ENCODE measurements around the gene ERAP2. TPM values are rescaled to one million over a fixed set of nuclear protein-coding genes. Genes with fewer than 3 reads are reported as not detected.

The ERAP2 gene
- polyA plus RNA-seq, 1 donor (not counting 4 experiments of a cell fraction or from before 2014, with no cell fraction given) = 41.0 TPM

DNA sequence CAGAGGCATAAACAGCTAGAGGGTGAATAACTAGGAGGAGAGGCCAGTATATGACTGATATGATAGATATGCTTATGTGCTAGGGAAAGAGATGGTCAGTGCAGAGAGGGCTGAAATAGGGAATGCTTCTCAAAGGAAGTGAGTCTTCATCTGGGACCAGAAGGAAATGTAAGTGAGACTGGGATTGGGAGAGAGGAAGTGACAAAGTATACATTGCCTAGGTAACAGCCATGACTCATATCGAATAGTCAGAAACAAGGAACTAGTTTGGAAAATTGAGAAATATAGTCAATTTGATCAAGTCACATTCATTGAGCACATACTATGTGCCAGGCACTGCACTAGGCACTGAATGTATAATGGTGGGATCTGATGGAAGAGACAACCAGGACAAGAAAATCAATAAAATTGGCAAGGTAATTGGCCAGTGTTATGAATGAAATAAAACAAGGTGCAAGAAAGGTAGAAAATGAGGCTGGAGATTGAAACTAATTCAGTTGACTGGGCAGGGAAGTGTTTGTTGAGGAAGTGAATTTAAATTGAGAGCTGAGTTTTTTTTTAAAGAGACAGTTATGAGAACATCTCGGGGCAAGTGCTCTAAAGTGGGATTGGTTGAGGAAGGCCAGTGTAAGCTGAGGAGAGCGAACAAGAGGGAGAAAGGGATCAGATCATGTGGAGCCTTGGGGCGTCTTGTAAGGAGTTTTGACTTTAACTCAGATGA is 4.3 kb downstream of the ERAP2 start:
- Histone ChIP-seq H3K4me2 (ENCODE audit: control insufficient read depth, extremely low read depth, insufficient read depth, low read depth, low read length) (peak overlapping the region; percentile 36), H2AFZ (ENCODE audit: control insufficient read depth, low read length) (no peak overlapping the region), H3K27me3 (ENCODE audit: control insufficient read depth, extremely low read depth, insufficient read depth, low read length) (no peaks in the 10 kb centered on the region), H3K4me1 (ENCODE audit: control insufficient read depth, extremely low read depth, insufficient read depth, low read length) (peaks cover 34% of the 10 kb centered on the region), H3K79me2 (ENCODE audit: control insufficient read depth, insufficient read depth, low read length) (no peaks in the 10 kb centered on the region), H3K4me3 (ENCODE audit: control insufficient read depth in 2 of 3, extremely low read depth in 1 of 3, insufficient read depth in 2 of 3, low read depth in 1 of 3, low read length in 3 of 3) (no peak overlapping the region), H3K27ac (ENCODE audit: control insufficient read depth, insufficient read depth, low read length) (peak overlapping the region; percentile 54), H3K36me3 (ENCODE audit: control insufficient read depth in 2 of 2, extremely low read depth in 1 of 2, insufficient read depth in 2 of 2, low read length in 2 of 2) (peaks cover 2 to 3% of the 10 kb centered on the region in 2 experiments), H3K9ac (ENCODE audit: control insufficient read depth, extremely low read depth, insufficient read depth, low read length) (no peak overlapping the region), H4K20me1 (ENCODE audit: control insufficient read depth, extremely low read depth, insufficient read depth, low read length) (no peaks in the 10 kb centered on the region), H3K9me3 (ENCODE audit: control insufficient read depth, low read depth, low read length) (no peaks in the 10 kb centered on the region), H3K9me1 (ENCODE audit: control insufficient read depth, extremely low read depth, insufficient read depth, low read length) (no peaks in the 10 kb centered on the region)
- dilution Hi-C loops (cut with MboI; ENCODE audit: extremely low pct_ligation_motif_present, low sequenced_read_pairs) = no loop called here
- DNase-seq (ENCODE audit: low read depth, low spot score) (peak; percentile 66), FAIRE-seq (peak; percentile 67)
- TF ChIP-seq, protein P1, sequence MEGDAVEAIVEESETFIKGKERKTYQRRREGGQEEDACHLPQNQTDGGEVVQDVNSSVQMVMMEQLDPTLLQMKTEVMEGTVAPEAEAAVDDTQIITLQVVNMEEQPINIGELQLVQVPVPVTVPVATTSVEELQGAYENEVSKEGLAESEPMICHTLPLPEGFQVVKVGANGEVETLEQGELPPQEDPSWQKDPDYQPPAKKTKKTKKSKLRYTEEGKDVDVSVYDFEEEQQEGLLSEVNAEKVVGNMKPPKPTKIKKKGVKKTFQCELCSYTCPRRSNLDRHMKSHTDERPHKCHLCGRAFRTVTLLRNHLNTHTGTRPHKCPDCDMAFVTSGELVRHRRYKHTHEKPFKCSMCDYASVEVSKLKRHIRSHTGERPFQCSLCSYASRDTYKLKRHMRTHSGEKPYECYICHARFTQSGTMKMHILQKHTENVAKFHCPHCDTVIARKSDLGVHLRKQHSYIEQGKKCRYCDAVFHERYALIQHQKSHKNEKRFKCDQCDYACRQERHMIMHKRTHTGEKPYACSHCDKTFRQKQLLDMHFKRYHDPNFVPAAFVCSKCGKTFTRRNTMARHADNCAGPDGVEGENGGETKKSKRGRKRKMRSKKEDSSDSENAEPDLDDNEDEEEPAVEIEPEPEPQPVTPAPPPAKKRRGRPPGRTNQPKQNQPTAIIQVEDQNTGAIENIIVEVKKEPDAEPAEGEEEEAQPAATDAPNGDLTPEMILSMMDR (optimal IDR thresholded peaks at IDR 0.05 in 1 of 3, IDR thresholded peaks at IDR 0.05 in 1 of 3, conservative IDR thresholded peaks at IDR 0.05 in 1 of 3; ENCODE audit: extremely low read depth in 1 of 3, insufficient read depth in 2 of 3, low read length in 3 of 3) = no peak
- no peak for TF ChIP-seq EZH2 (IDR thresholded peaks at IDR 0.05; ENCODE audit: low read length)

DNA sequence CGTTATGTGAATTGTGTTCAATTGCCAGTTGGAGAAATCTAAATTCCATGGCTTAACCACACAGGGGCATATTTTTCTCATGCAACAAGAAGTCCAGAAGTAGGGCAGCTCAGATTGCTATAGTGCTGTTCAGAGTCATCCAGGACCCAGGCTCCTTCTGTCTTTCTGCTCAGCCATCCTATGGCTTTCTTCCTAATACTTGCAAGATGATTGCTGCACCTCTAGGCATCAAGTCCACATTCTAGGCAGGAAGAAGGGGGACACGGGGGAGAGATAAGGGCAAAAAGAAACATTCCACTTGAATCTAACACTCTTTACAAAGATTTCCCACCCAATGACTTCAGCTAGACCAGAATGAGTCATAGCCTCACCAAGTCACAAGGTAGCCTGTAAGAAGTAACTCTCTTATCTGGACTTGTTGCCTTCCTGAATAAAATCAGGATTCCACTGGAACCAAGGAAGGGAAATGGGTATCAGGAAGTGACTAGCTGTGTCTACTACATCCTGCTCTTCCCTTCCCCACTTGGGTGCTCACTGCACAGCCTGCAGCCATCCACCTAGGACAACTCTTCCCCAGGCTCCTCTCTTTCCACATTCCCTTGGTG is 5.3 kb downstream of the ERAP2 start:
- Histone ChIP-seq H2AFZ (ENCODE audit: control insufficient read depth, low read length) (no peak overlapping the region), H3K4me3 (ENCODE audit: control insufficient read depth in 2 of 3, extremely low read depth in 1 of 3, insufficient read depth in 2 of 3, low read depth in 1 of 3, low read length in 3 of 3) (no peak overlapping the region), H3K9ac (ENCODE audit: control insufficient read depth, extremely low read depth, insufficient read depth, low read length) (no peak overlapping the region), H3K4me1 (ENCODE audit: control insufficient read depth, extremely low read depth, insufficient read depth, low read length) (peaks cover 30% of the 10 kb centered on the region), H3K79me2 (ENCODE audit: control insufficient read depth, insufficient read depth, low read length) (no peaks in the 10 kb centered on the region), H4K20me1 (ENCODE audit: control insufficient read depth, extremely low read depth, insufficient read depth, low read length) (no peaks in the 10 kb centered on the region), H3K9me1 (ENCODE audit: control insufficient read depth, extremely low read depth, insufficient read depth, low read length) (no peaks in the 10 kb centered on the region), H3K27ac (ENCODE audit: control insufficient read depth, insufficient read depth, low read length) (peak overlapping the region; percentile 54), H3K27me3 (ENCODE audit: control insufficient read depth, extremely low read depth, insufficient read depth, low read length) (no peaks in the 10 kb centered on the region), H3K9me3 (ENCODE audit: control insufficient read depth, low read depth, low read length) (no peaks in the 10 kb centered on the region), H3K4me2 (ENCODE audit: control insufficient read depth, extremely low read depth, insufficient read depth, low read depth, low read length) (peak overlapping the region; percentile 2), H3K36me3 (ENCODE audit: control insufficient read depth in 2 of 2, extremely low read depth in 1 of 2, insufficient read depth in 2 of 2, low read length in 2 of 2) (peaks cover 2 to 5% of the 10 kb centered on the region in 2 experiments)
- dilution Hi-C loops (cut with MboI; ENCODE audit: extremely low pct_ligation_motif_present, low sequenced_read_pairs) = no loop called here
- FAIRE-seq (peak; percentile 84), DNase-seq (ENCODE audit: low read depth, low spot score) (no peak)
- TF ChIP-seq EZH2 (IDR thresholded peaks at IDR 0.05; ENCODE audit: low read length) = no peak
- TF ChIP-seq, protein P1 (optimal IDR thresholded peaks at IDR 0.05 in 1 of 3, IDR thresholded peaks at IDR 0.05 in 1 of 3, conservative IDR thresholded peaks at IDR 0.05 in 1 of 3; ENCODE audit: extremely low read depth in 1 of 3, insufficient read depth in 2 of 3, low read length in 3 of 3) = no peak
